Activated T-cell treated with anti-CD3 and anti-CD28 coated beads, Interleukin-2, amount 50 U/mL, for 24 hours (primary cell): ENCODE data around the gene SLC38A9.
"Not testable (repeated sequence)": the region's sequence is repeated elsewhere in the genome, so short reads cannot be mapped to it uniquely, and the experiment has no call there.

Source experiments
- DNase-seq: peaks from one replicate; pipeline ENCODE4 v3.0.0-alpha.2; 2020
- H3K27ac Mint-ChIP-seq: 2 replicates; pipeline ENCODE4 v1.8.0; 2020; ENCODE audit warnings: mild to moderate bottlenecking, mixed read lengths
- H3K27me3 Mint-ChIP-seq: 2 replicates; pipeline ENCODE4 v1.8.0; 2020; ENCODE audit warnings: mixed read lengths
- H3K36me3 Mint-ChIP-seq: 2 replicates; pipeline ENCODE4 v1.8.0; 2020; ENCODE audit warnings: low read depth, mixed read lengths
- H3K4me1 Mint-ChIP-seq: 2 replicates; pipeline ENCODE4 v1.8.0; 2020; ENCODE audit warnings: low read depth, mixed read lengths
- H3K4me3 Mint-ChIP-seq: 2 replicates; pipeline ENCODE4 v1.8.0; 2020; ENCODE audit warnings: mild to moderate bottlenecking, moderate library complexity, mixed read lengths
- H3K9me3 Mint-ChIP-seq: 2 replicates; pipeline ENCODE4 v1.8.0; 2020; ENCODE audit warnings: mixed read lengths

Gene SLC38A9

DNA sequence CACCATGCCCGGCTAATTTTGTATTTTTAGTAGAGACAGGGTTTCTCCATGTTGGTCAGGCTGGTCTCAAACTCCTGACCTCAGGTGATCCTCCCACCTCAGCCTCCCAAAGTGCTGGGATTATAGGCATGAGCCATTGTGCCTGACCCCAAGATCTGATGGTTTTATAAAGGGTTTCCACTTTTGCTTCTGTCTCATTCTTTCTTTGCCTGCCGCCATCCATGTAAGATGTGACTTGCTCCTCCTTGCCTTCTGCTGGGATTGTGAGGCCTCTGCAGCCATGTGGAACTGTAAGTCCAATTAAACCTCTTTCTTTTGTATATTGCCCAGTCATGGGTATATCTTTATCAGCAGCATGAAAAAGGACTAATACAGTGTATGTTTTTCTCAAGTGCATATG is 6.9 kb upstream of the SLC38A9 start:
- not testable (repeated sequence) for H3K4me1 Mint-ChIP-seq, H3K9me3 Mint-ChIP-seq, H3K4me3 Mint-ChIP-seq, H3K27me3 Mint-ChIP-seq, H3K27ac Mint-ChIP-seq, DNase-seq, H3K36me3 Mint-ChIP-seq

DNA sequence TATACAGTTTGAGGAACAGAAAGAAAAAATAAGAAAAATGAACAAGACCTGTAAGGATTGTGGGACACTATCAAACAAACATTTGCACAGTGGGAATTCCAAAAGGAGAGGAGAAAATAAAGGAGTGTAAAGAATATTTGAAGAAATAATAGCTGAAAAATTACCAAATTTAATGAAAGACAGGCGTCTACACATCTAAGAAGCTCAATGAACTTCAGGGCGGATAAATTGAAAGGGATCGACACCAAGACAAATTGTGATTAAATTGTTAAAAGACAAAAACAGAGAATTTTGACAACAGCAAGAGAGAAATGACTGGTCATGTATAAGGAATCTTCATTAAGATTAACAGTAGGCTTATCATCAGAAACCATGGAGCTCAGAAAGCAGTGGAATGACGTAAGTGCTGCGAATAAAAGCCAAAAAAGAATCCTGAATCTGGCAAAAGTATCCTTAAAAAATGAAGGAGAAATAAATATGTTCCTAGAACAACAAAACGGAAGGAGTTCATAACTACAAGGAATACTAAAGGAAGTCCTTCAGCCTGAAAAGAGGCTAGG is 3.5 kb upstream of the SLC38A9 start:
- H3K9me3 Mint-ChIP-seq, result no peaks in the 10 kb centered on the region
- H3K36me3 Mint-ChIP-seq, result peaks cover 8% of the 10 kb centered on the region
- no peak overlapping the region for H3K4me3 Mint-ChIP-seq
- no peak overlapping the region for H3K27ac Mint-ChIP-seq
- H3K27me3 Mint-ChIP-seq, result peaks cover 2% of the 10 kb centered on the region
- DNase-seq, result no peak
- H3K4me1 Mint-ChIP-seq, result peaks cover 19% of the 10 kb centered on the region

DNA sequence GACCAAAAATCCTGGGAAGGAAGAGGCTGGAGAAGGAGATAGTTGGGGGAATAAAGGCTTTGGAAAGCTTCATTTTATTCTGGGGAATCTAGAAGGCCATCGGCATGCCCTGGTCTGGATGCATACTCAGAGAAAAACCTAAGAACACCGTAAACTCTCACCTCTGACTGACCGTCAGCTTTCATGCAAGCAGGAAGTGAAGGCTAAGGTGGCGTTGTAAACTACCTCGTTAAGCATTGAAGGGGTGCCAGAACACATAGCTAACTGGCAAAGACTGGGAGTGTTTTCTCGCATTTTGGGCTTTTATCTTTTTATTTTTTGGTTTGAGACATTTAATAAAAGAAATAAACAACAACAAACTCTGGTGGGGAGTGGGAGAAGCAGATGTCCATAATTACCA is 2.6 kb upstream of the SLC38A9 start:
- Mint-ChIP-seq H3K27me3 (no peaks in the 10 kb centered on the region), H3K9me3 (no peaks in the 10 kb centered on the region), H3K4me1 (peaks cover 20% of the 10 kb centered on the region), H3K27ac (no peak overlapping the region), H3K36me3 (peaks cover 9% of the 10 kb centered on the region), H3K4me3 (no peak overlapping the region)
- no peak for DNase-seq

DNA sequence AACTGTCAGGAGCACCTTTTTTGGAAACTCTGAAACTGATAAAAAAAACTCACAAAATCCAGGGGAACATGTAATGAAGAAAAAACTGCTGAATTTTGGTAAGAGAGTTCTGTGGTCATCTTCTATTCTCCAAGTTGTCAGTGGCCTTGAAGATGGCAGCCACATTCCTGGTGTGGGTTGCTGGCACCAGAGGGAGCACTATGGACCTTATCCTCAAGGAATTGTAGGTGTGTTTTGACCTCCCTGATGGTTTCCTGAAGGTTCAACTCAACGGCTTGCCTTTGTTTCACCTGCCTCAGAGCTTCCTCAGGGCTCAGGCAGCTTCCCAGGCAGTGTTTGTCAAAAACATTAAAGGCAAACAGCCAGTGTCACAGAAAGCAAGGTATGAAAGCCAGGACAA is 2.2 kb upstream of the SLC38A9 start:
- no peak for DNase-seq
- no peak overlapping the region for H3K4me3 Mint-ChIP-seq
- H3K9me3 Mint-ChIP-seq, result no peaks in the 10 kb centered on the region
- H3K27ac Mint-ChIP-seq, result no peak overlapping the region
- no peaks in the 10 kb centered on the region for H3K27me3 Mint-ChIP-seq
- peaks cover 9% of the 10 kb centered on the region for H3K36me3 Mint-ChIP-seq
- H3K4me1 Mint-ChIP-seq, result peaks cover 20% of the 10 kb centered on the region

DNA sequence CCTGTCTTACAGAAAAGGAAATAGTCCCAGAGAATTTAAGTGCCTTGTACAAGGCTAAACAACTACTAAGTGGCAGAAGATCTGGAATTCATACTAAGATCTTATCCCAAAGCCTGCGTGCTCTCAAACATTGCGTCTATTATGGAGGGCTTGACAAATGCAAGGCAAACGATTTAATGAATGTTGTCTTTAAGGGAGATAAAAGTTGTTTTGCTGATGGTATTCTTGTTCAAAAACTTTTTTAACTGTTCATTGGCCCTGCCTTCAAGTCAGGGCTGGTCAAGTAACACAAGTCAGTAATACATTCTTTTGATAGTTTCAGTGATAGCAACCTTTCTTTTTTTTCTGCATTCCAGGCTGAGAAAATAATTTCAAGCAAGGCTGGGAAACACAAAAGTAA is 1.7 kb upstream of the SLC38A9 start:
- H3K27ac Mint-ChIP-seq, result no peak overlapping the region
- H3K4me1 Mint-ChIP-seq, result peaks cover 24% of the 10 kb centered on the region
- H3K9me3 Mint-ChIP-seq, result no peaks in the 10 kb centered on the region
- H3K27me3 Mint-ChIP-seq, result no peaks in the 10 kb centered on the region
- H3K36me3 Mint-ChIP-seq, result peaks cover 12% of the 10 kb centered on the region
- no peak overlapping the region for H3K4me3 Mint-ChIP-seq
- DNase-seq, result no peak

DNA sequence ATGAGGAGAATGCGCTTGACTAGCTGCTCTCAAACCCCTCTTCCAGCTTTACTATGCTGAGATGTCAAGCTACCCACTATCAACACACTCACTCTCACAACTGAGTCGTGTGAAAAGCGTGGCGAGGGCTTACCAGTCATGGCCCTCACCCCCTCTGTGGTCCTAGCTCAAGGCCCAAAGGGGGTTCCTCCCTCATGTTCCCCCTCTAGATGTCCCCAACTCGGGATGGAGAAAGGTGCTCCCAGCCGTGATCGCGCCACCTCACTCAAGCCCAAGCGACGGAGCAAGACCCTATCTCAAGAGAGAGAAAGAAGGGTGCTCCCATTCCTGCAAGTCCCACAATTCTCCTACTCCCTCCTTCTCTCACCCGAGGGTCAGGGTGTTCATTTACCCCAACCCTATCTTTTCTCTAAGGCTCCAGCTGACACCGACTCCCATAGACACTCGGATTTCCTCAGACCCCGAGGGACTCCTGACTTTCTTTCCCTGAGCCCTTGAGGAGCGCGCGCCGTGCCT is 559 bp downstream of the SLC38A9 start:
- peak; percentile 38 for DNase-seq
- Mint-ChIP-seq H3K36me3 (peaks cover 29% of the 10 kb centered on the region), H3K9me3 (no peaks in the 10 kb centered on the region), H3K4me3 (peak overlapping the region; percentile 98), H3K27ac (peak overlapping the region; percentile 93), H3K4me1 (peaks cover 38% of the 10 kb centered on the region), H3K27me3 (no peaks in the 10 kb centered on the region)

DNA sequence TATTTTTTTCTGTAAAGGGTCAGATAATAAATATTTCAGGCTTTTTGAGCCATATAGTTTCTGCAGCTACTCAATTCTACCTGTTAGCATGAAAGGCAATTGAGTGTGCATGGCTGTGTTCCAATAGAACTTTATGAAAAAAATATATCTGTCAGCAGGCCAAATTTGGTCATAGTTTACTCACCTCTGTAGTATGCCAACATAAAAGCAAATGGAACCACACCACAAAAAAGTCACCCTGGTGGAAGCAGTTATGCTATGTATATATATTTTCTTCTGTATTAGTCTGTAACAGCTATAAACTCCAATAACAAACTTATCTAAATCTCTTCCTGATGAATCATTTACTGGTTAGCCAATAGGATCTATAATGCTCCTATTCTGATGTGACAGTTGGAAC is 3.4 kb downstream of the SLC38A9 start:
- H3K4me1 Mint-ChIP-seq, result peaks cover 43% of the 10 kb centered on the region
- no peak overlapping the region for H3K27ac Mint-ChIP-seq
- H3K9me3 Mint-ChIP-seq, result no peaks in the 10 kb centered on the region
- no peak for DNase-seq
- peaks cover 40% of the 10 kb centered on the region for H3K36me3 Mint-ChIP-seq
- H3K4me3 Mint-ChIP-seq, result no peak overlapping the region
- no peaks in the 10 kb centered on the region for H3K27me3 Mint-ChIP-seq

DNA sequence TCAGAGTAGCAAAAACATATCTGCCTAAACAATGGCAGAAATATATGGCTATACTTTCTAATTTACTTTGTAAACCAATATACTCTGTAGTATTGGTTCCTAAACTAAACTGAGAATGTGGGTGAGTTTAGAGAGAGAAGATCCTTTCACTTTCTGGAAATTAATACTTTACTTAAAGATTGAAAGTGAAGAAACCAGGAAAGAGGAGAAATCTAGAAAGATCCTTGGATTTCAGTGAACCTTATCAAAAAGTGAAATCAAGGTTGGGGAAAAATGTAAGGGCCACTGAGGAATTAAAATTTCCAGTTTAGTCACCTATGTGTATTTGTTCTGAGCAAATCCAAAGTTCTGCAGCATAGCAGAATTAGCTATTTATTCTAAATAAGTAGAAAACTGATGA is 5.9 kb downstream of the SLC38A9 start:
- DNase-seq, result no peak
- Mint-ChIP-seq H3K4me3 (no peak overlapping the region), H3K4me1 (peaks cover 37% of the 10 kb centered on the region), H3K9me3 (no peaks in the 10 kb centered on the region), H3K27me3 (no peaks in the 10 kb centered on the region), H3K36me3 (peaks cover 45% of the 10 kb centered on the region), H3K27ac (no peak overlapping the region)

DNA sequence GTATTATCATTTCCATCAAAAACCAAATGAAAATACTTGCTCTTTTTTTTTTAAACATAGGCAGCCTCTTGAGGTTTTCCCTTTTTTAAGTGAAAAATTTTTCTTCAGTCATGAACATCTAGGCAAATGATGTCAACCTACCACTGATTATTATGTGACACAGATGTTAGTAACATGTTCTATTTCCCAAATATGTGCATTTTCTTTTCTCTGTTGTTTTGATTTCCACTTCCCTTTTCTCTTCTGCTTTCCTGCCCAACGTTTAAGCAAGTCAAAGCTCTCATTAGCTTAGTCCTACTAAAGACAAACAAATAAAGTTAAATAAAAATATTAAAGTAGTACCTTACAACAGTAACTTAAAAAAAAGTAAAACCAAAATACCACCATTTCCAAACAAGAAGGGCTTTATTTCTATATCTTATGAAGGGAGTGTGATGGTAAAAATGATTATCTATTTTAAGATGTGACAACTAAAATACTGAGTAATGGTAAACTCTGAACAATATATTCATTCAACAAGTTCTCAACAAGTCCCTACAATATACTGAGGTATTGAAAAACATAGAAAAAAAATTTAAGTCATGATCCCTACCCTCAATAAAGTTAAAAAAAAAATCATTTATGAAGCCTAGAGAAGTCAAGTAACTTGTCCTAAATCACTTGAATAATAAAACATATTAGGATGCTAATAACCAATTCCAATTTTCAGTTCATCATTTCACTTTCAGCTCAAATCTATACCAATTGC is 9.4 kb downstream of the SLC38A9 start:
- no peak for DNase-seq
- no peaks in the 10 kb centered on the region for H3K27me3 Mint-ChIP-seq
- no peak overlapping the region for H3K4me3 Mint-ChIP-seq
- no peaks in the 10 kb centered on the region for H3K9me3 Mint-ChIP-seq
- no peak overlapping the region for H3K27ac Mint-ChIP-seq
- H3K36me3 Mint-ChIP-seq, result peaks cover 36% of the 10 kb centered on the region
- peaks cover 29% of the 10 kb centered on the region for H3K4me1 Mint-ChIP-seq

DNA sequence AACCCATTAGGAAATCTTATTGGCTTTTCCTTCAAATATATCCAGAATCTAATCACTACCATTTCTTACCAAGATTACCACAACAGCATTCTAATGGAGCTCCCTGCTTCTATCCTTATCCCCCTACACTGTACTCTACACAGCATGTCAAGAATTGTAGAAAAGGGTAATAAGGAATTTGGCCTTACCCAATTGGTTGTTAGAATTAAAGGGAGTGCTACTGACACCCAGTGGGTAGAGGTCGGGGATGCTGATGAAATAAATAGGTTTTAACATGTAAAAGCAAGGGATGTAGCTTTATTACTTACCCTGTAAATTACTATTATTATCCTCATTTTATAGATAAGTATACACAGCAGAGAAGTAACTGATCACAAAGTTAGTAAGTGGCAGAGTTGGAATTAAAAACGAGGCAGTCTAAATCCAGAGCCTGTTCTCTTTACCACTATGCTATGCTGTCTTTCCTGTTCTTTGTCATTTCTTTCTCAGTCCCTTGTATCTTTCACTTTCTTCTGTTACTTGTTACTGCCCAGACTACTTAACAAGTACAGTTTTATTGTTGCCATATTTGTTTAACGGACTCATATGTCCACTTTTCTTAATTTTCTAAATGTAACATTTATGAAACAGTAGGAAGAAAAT is 10.5 kb downstream of the SLC38A9 start:
- Mint-ChIP-seq H3K36me3 (peaks cover 39% of the 10 kb centered on the region), H3K4me1 (peaks cover 22% of the 10 kb centered on the region), H3K27me3 (no peaks in the 10 kb centered on the region), H3K4me3 (no peak overlapping the region), H3K9me3 (no peaks in the 10 kb centered on the region), H3K27ac (no peak overlapping the region)
- no peak for DNase-seq

DNA sequence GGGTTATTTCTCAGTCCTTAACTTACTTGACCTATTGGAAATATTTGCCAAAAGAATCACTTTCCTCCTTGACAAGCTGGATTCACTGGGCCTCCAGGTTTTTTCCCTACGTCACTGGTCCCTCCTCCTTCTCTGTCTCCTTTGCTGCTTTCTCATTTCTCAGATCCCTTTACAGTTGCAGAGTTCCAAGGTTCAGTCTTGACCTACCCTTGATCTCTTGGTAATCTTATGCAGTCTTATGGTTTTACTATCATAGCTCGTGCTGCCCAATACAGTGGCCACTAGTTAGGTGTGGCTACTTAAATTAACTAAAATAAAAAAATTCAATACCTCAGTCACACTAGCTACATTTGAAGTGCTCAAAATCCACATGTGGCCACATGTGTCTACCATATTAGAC is 11.4 kb downstream of the SLC38A9 start:
- Mint-ChIP-seq H3K4me3 (no peak overlapping the region), H3K27me3 (no peaks in the 10 kb centered on the region), H3K4me1 (peaks cover 16% of the 10 kb centered on the region), H3K27ac (no peak overlapping the region), H3K9me3 (no peaks in the 10 kb centered on the region), H3K36me3 (peaks cover 31% of the 10 kb centered on the region)
- no peak for DNase-seq

DNA sequence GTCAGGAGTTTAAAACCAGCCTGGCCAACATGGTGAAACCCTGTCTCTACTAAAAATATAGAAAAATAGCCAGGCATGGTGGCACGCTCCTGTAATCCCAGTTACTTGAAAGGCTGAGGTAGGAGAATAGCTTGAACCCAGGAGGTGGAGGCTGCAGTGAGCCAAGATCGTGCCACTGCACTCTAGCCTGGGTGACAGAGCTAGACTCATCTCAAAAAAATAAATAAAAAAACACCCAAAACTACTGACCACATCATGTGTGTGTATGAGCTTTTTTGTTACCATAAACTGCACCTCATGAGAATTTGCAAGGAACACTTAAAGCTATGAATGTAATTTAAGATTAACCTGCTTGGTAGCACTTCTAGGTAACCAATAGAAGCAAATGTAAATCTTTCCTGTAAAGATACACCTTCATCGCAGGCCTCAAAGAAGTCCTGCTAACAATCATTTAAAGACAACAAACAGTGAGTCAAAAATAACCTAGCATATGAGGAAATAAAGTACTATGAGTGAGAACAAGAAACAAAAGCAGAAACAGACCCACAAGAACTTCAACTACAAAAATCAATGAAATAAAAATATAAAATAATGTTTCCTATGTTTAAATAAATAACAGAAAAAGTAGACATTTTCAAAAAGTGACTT is 13.0 kb downstream of the SLC38A9 start:
- H3K9me3 Mint-ChIP-seq, result no peaks in the 10 kb centered on the region
- H3K27ac Mint-ChIP-seq, result peak overlapping the region; percentile 7

DNA sequence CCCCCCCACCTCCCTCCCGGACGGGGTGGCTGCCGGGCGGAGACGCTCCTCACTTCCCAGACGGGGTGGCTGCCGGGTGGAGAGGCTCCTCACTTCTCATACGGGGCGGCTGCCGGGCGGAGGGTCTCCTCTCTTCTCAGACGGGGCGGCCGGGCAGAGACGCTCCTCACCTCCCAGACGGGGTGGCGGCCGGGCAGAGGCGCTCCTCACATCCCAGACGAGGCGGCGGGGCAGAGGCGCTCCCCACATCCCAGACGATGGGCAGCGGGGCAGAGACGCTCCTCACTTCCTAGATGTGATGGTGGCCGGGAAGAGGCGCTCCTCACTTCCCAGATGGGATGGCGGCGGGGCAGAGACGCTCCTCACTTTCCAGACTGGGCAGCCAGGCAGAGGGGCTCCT is 15.4 kb downstream of the SLC38A9 start:
- H3K9me3 Mint-ChIP-seq, H3K27ac Mint-ChIP-seq, H3K4me3 Mint-ChIP-seq, H3K27me3 Mint-ChIP-seq, DNase-seq: not testable (repeated sequence)
- Mint-ChIP-seq H3K4me1 (peaks cover 11% of the 10 kb centered on the region), H3K36me3 (peaks cover 26% of the 10 kb centered on the region)

More for the DNA sequence above, 13.0 kb downstream of the SLC38A9 start:
- no peak overlapping the region for H3K4me3 Mint-ChIP-seq
- peaks cover 39% of the 10 kb centered on the region for H3K36me3 Mint-ChIP-seq
- H3K27me3 Mint-ChIP-seq, result no peaks in the 10 kb centered on the region
- H3K4me1 Mint-ChIP-seq, result peaks cover 16% of the 10 kb centered on the region
- DNase-seq, result no peak

DNA sequence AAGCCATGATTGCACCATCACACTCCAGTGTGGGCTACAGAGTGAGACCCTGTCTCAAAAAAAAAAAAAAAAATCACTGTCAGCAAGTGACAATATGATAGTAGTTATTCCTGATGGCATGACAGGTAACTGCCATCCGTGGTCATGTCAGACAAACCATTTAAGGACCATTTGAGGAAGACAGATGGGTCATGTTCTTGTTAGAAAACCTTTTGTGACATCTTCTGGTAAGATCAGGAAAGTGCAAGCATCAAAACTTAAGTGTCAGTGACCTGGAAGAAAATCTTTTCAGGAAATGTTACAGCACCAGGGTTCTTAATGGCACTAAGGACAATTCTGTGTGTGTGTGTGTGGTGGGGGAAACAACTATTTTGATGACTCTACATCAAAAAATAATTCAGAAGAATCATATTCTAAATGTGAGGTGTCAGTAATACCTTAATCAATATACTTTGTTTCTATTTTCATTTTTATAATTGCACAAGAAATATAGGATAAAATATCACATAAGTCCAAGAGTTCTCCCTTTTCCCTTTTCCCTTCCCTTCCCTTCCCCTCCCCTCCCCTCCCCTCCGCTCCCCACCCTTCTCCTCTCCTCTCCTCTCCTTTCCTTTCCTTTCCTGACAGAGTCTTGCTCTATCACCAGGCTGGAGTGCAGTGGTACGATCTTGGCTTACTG is 17.8 kb downstream of the SLC38A9 start:
- DNase-seq, result no peak
- Mint-ChIP-seq H3K4me1 (peaks cover 2% of the 10 kb centered on the region), H3K27me3 (no peaks in the 10 kb centered on the region), H3K36me3 (peaks cover 23% of the 10 kb centered on the region), H3K9me3 (no peaks in the 10 kb centered on the region), H3K4me3 (no peak overlapping the region), H3K27ac (no peak overlapping the region)
